Measurements from ENCODE around the gene TTBK1.

DNA sequence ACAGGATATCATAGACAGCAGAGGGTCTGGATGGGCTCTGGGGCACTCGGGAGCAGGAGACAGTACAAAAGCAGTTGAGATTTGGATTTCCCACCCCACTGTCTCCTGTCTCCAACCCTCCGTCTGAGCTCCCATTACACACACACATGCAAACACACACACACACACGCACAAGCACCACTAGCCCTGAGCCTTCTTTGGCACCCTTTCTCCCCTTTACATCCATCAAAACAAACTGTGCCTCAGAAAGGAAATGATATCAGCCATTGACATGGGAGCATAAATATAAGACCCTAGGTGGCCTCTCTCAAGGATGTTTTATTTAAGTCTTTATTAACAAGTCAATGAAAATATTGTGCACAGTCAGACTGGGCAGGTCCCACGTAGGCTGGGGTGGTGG lies 17.5 kb downstream of the TTBK1 start:
- TF ChIP-seq, protein P1, sequence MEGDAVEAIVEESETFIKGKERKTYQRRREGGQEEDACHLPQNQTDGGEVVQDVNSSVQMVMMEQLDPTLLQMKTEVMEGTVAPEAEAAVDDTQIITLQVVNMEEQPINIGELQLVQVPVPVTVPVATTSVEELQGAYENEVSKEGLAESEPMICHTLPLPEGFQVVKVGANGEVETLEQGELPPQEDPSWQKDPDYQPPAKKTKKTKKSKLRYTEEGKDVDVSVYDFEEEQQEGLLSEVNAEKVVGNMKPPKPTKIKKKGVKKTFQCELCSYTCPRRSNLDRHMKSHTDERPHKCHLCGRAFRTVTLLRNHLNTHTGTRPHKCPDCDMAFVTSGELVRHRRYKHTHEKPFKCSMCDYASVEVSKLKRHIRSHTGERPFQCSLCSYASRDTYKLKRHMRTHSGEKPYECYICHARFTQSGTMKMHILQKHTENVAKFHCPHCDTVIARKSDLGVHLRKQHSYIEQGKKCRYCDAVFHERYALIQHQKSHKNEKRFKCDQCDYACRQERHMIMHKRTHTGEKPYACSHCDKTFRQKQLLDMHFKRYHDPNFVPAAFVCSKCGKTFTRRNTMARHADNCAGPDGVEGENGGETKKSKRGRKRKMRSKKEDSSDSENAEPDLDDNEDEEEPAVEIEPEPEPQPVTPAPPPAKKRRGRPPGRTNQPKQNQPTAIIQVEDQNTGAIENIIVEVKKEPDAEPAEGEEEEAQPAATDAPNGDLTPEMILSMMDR (IDR thresholded peaks at IDR 0.05), result no peak
- no peak for TF ChIP-seq POLR2A (IDR thresholded peaks at IDR 0.05)
